LoVo (cell line): ENCODE data around the gene OAT.
A peak's percentile ranks its signal among the peaks of the same experiment; 100 is the strongest.
"Not testable (repeated sequence)": the region's sequence is repeated elsewhere in the genome, so short reads cannot be mapped to it uniquely, and the experiment has no call there.

Experiments
- DNase-seq: peaks from one replicate; pipeline ENCODE4 v3.0.0-alpha.2; 2016; ENCODE audit warnings: low spot score

OAT gene

GRCh38 chr10:124378271-124378670 lies 40.5 kb downstream of the OAT start:
- no peak for DNase-seq

GRCh38 chr10:124377101-124377500 lies 41.6 kb downstream of the OAT start:
- DNase-seq = no peak

- DNase-seq = no peak
These were observed 42.3 kb downstream of the OAT start for GRCh38 chr10:124376411-124376810.

- DNase-seq = no peak
These were observed 43.0 kb downstream of the OAT start for GRCh38 chr10:124375691-124376090.

- no peak for DNase-seq
These were observed 43.4 kb downstream of the OAT start for GRCh38 chr10:124375353-124375614.

GRCh38 chr10:124374535-124375352 lies 44.0 kb downstream of the OAT start:
- no peak for DNase-seq

GRCh38 chr10:124372899-124373298 lies 45.8 kb downstream of the OAT start:
- DNase-seq = no peak

GRCh38 chr10:124370426-124370825 lies 48.3 kb downstream of the OAT start:
- DNase-seq = no peak

GRCh38 chr10:124369986-124370385 lies 48.7 kb downstream of the OAT start:
- no peak for DNase-seq

- DNase-seq = not testable (repeated sequence)
These were observed 49.2 kb downstream of the OAT start for GRCh38 chr10:124369533-124369932.

- DNase-seq = no peak
These were observed 49.7 kb downstream of the OAT start for GRCh38 chr10:124369066-124369465.

GRCh38 chr10:124367936-124368335 lies 50.8 kb downstream of the OAT start:
- no peak for DNase-seq

GRCh38 chr10:124367414-124367813 lies 51.3 kb downstream of the OAT start:
- no peak for DNase-seq

GRCh38 chr10:124366825-124367224 lies 51.9 kb downstream of the OAT start:
- no peak for DNase-seq

- DNase-seq = no peak
These were observed 52.4 kb downstream of the OAT start for GRCh38 chr10:124366343-124366742.

- no peak for DNase-seq
These were observed 54.0 kb downstream of the OAT start for GRCh38 chr10:124364674-124365073.

- DNase-seq = no peak
These were observed 56.2 kb downstream of the OAT start for GRCh38 chr10:124362568-124362967.

- DNase-seq = no peak
These were observed 59.3 kb downstream of the OAT start for GRCh38 chr10:124359336-124359832.

GRCh38 chr10:124357561-124357885 lies 61.2 kb downstream of the OAT start:
- DNase-seq = no peak

GRCh38 chr10:124356701-124357560 lies 61.8 kb downstream of the OAT start:
- no peak for DNase-seq

- peak; percentile 37 for DNase-seq
These were observed 64.0 kb downstream of the OAT start for GRCh38 chr10:124354411-124355382.

- DNase-seq = no peak
These were observed 64.8 kb downstream of the OAT start for GRCh38 chr10:124353896-124354295.
